Tibial artery (tissue), 4 donors: ENCODE measurements around the gene MAP3K2.

Experiments
- DNase-seq, 2 donors: peaks; one replicate each; pipeline ENCODE4 v3.0.0-alpha.2; 2019
- H3K27ac ChIP-seq, 2 donors: fragments of 200-600 bp; sonication (generic) in 1 of 2; 1 replicate in 1 of 2; 2 replicates in 1 of 2; pipeline ENCODE4 v1.5.1; 2018 to 2019; ENCODE audit warnings: mild to moderate bottlenecking in 1 of 2
- H3K27me3 ChIP-seq, 2 donors: fragments of 200-600 bp; sonication (generic) in 1 of 2; one replicate each; pipeline versions ENCODE4 v1.5.1 to v1.6.0; 2016 to 2019
- H3K36me3 ChIP-seq, 3 donors: fragments of 200-600 bp; sonication (generic) in 2 of 3; one replicate each; pipeline ENCODE4 v1.5.1; 2016 to 2019; ENCODE audit warnings: mild to moderate bottlenecking in 2 of 3
- H3K4me1 ChIP-seq, 4 donors: fragments of 200-600 bp; sonication (generic) in 2 of 4; 1 replicate in 3 of 4; 2 replicates in 1 of 4; pipeline ENCODE4 v1.5.1; 2016 to 2019
- H3K4me3 ChIP-seq, 2 donors: fragments of 200-600 bp; sonication (generic) in 1 of 2; 1 replicate in 1 of 2; 2 replicates in 1 of 2; pipeline ENCODE4 v1.5.1; 2018 to 2019; ENCODE audit warnings: mild to moderate bottlenecking in 2 of 2
- H3K9me3 ChIP-seq, 3 donors: fragments of 200-600 bp; sonication (generic) in 1 of 3; one replicate each; pipeline ENCODE4 v1.5.1; 2016 to 2019
- CTCF ChIP-seq, 2 experiments: fragments of 200-600 bp in 1 of 2; fragments of 450-650 bp in 1 of 2; IDR thresholded peaks; one replicate each; pipeline ENCODE4 v1.5.1; 2017 to 2019; ENCODE audit warnings: antibody characterized with exemption in 2 of 2, mild to moderate bottlenecking in 1 of 2, moderate library complexity in 1 of 2
- intact Hi-C: fragments of 100-400 bp; cut with DNase I; formaldehyde crosslinking; loops from one replicate; pipeline ENCODE4 v1.15.0; 2023; ENCODE audit warnings: low total_unique reads

MAP3K2 gene

DNA sequence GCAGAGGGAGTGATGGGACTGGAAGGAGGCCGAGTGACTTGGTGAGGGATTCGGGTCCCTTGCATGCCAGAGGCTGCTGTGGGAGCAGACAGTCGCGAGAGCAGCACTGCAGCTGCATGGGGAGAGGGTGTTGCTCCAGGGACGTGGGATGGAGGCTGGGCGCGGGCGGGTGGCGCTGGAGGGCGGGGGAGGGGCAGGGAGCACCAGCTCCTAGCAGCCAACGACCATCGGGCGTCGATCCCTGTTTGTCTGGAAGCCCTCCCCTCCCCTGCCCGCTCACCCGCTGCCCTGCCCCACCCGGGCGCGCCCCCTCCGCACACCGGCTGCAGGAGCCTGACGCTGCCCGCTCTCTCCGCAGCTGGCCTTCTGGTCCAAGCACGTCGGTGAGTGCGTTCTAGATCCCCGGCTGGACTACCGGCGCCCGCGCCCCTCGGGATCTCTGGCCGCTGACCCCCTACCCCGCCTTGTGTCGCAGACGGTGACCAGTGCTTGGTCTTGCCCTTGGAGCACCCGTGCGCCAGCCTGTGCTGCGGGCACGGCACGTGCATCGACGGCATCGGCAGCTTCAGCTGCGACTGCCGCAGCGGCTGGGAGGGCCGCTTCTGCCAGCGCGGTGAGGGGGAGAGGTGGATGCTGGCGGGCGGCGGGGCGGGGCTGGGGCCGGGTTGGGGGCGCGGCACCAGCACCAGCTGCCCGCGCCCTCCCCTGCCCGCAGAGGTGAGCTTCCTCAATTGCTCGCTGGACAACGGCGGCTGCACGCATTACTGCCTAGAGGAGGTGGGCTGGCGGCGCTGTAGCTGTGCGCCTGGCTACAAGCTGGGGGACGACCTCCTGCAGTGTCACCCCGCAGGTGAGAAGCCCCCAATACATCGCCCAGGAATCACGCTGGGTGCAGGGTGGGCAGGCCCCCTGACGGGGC is 35.0 kb upstream of the MAP3K2 start:
- H3K27ac ChIP-seq = no peak overlapping the region
- peak overlapping the region; percentile 11 to 13 for H3K4me3 ChIP-seq
- intact Hi-C loops = no loop called here
- H3K4me1 ChIP-seq = peaks cover 0 to 34% (median 22%) of the 10 kb centered on the region in 4 donors
- TF ChIP-seq CTCF (IDR thresholded peaks at IDR 0.05) = no peak
- no peaks in the 10 kb centered on the region for H3K36me3 ChIP-seq
- H3K27me3 ChIP-seq = peaks cover 2 to 26% of the 10 kb centered on the region in 2 donors
- DNase-seq = no peak
- no peaks in the 10 kb centered on the region for H3K9me3 ChIP-seq

DNA sequence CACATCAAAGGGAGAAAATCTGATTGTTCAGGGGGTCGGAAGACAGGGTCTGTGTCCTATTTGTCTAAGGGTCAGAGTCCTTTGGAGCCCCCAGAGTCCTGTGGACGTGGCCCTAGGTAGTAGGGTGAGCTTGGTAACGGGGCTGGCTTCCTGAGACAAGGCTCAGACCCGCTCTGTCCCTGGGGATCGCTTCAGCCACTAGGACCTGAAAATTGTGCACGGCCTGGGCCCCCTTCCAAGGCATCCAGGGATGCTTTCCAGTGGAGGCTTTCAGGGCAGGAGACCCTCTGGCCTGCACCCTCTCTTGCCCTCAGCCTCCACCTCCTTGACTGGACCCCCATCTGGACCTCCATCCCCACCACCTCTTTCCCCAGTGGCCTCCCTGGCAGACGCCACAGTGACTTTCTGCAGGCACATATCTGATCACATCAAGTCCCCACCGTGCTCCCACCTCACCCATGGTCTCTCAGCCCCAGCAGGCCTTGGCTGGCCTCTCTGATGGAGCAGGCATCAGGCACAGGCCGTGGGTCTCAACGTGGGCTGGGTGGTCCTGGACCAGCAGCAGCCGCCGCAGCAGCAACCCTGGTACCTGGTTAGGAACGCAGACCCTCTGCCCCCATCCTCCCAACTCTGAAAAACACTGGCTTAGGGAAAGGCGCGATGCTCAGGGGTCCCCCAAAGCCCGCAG is 34.2 kb upstream of the MAP3K2 start:
- no peak for DNase-seq
- no peaks in the 10 kb centered on the region for H3K36me3 ChIP-seq
- H3K4me3 ChIP-seq = no peak overlapping the region
- H3K9me3 ChIP-seq = no peaks in the 10 kb centered on the region
- H3K4me1 ChIP-seq = peaks cover 0 to 34% (median 22%) of the 10 kb centered on the region in 4 donors
- intact Hi-C loops = no loop called here
- no peak overlapping the region for H3K27ac ChIP-seq
- H3K27me3 ChIP-seq = peaks cover 2 to 26% of the 10 kb centered on the region in 2 donors
- TF ChIP-seq CTCF (IDR thresholded peaks at IDR 0.05) = no peak

DNA sequence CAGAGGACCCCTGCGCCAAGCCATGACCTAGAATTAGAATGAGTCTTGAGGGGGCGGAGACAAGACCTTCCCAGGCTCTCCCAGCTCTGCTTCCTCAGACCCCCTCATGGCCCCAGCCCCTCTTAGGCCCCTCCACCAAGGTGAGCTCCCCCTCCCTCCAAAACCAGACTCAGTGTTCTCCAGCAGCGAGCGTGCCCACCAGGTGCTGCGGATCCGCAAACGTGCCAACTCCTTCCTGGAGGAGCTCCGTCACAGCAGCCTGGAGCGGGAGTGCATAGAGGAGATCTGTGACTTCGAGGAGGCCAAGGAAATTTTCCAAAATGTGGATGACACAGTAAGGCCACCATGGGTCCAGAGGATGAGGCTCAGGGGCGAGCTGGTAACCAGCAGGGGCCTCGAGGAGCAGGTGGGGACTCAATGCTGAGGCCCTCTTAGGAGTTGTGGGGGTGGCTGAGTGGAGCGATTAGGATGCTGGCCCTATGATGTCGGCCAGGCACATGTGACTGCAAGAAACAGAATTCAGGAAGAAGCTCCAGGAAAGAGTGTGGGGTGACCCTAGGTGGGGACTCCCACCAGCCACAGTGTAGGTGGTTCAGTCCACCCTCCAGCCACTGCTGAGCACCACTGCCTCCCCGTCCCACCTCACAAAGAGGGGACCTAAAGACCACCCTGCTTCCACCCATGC is 33.5 kb upstream of the MAP3K2 start:
- no peak for TF ChIP-seq CTCF (IDR thresholded peaks at IDR 0.05)
- intact Hi-C loops = no loop called here
- H3K4me3 ChIP-seq = no peak overlapping the region
- H3K27me3 ChIP-seq = peaks cover 2 to 26% of the 10 kb centered on the region in 2 donors
- H3K27ac ChIP-seq = no peak overlapping the region
- H3K36me3 ChIP-seq = no peaks in the 10 kb centered on the region
- no peak for DNase-seq
- peaks cover 0 to 37% (median 25%) of the 10 kb centered on the region in 4 donors for H3K4me1 ChIP-seq
- no peaks in the 10 kb centered on the region for H3K9me3 ChIP-seq

DNA sequence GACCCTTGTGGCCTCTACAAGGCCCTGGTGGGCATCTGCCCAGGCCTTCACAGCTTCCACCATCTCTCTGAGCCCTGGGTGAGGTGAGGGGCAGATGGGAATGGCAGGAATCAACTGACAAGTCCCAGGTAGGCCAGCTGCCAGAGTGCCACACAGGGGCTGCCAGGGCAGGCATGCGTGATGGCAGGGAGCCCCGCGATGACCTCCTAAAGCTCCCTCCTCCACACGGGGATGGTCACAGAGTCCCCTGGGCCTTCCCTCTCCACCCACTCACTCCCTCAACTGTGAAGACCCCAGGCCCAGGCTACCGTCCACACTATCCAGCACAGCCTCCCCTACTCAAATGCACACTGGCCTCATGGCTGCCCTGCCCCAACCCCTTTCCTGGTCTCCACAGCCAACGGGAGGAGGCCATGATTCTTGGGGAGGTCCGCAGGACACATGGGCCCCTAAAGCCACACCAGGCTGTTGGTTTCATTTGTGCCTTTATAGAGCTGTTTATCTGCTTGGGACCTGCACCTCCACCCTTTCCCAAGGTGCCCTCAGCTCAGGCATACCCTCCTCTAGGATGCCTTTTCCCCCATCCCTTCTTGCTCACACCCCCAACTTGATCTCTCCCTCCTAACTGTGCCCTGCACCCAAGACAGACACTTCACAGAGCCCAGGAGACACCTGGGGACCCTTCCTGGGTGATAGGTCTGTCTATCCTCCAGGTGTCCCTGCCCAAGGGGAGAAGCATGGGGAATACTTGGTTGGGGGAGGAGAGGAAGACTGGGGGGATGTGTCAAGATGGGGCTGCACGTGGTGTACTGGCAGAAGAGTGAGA is 32.5 kb upstream of the MAP3K2 start:
- no peak for DNase-seq
- H3K4me1 ChIP-seq = peaks cover 0 to 47% (median 35%) of the 10 kb centered on the region in 4 donors
- H3K36me3 ChIP-seq = no peaks in the 10 kb centered on the region
- no peak for TF ChIP-seq CTCF (IDR thresholded peaks at IDR 0.05)
- peaks cover 2 to 26% of the 10 kb centered on the region in 2 donors for H3K27me3 ChIP-seq
- no peaks in the 10 kb centered on the region for H3K9me3 ChIP-seq
- intact Hi-C loops = no loop called here
- H3K27ac ChIP-seq = peak overlapping the region in 1 of 2 donors; percentile 32
- no peak overlapping the region for H3K4me3 ChIP-seq
